G401.6 (cell line): Measurements from ENCODE around the gene AURKA.
"Not testable (repeated sequence)": the region's sequence is repeated elsewhere in the genome, so short reads cannot be mapped to it uniquely, and the experiment has no call there.

Source experiments
- FAIRE-seq: peaks from 2 replicates; lab custom pipeline; 2012; peaks lifted over from hg19 to GRCh38; lab: Jason Lieb, UNC

AURKA gene

GRCh38 chr20:56420940-56421688 is 29.1 kb upstream of the AURKA start:
- no peak for FAIRE-seq

DNA sequence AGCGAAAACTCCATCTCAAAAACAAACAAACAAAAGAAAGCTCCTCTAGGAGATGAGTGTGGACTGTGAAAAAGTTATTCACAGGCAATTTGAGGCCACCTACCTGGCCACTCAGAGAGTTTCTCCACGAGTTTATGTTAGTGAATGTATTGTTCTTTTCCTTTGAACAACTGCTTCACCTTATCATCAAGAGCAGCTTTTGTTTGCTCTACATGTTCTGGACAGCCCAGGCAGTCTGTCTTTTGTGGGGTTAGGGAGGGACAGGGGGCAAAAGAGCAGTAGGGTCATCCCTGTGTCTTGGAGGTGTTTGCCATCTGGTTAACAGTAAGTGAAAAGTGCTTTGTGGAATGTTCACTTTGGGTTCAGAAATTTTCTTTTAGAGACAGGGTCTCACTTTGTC is 28.0 kb upstream of the AURKA start:
- FAIRE-seq: no peak

DNA sequence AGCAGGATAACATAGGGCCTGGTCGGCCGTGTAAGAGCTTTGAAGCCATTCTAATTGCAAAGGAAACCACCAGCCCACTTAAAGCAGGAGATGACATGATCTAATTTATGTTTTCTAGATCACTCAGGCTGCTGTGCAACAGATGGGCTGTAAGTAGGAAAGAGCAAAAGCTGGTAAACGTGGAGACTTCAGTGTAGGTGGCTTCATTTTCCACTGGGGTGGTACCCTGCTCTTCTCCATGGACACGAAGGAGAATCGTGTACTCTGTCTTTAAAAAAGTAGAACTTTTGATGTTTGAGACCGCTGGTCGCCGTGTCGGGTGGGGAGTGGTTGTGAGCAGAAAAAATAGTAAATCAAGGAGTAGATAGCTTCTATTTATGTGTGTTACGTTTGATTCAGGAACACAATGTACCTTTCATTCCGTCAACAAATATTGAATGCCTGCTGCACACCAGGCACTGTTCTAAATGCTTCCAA is 26.4 kb upstream of the AURKA start:
- FAIRE-seq: no peak

DNA sequence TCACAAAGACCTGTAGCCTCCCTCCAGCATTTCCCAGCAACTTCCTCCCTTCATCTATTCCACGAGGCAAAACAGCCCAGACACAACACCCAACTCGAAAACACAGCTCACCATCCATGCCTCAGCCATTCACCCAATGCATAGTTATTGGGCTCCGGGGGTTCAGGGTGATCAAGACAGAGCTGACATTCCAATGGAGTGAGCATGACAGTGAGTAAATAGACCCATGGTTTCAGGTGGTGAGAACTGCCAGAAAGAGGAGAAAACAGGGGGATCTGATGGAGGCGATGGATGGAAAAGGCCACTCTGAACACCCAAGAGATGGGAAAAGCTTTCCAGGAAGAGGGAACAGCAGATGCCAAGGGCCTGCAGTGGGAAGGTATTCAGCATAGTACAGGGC is 25.9 kb upstream of the AURKA start:
- no peak for FAIRE-seq

GRCh38 chr20:56417402-56417801 is 25.4 kb upstream of the AURKA start:
- no peak for FAIRE-seq

DNA sequence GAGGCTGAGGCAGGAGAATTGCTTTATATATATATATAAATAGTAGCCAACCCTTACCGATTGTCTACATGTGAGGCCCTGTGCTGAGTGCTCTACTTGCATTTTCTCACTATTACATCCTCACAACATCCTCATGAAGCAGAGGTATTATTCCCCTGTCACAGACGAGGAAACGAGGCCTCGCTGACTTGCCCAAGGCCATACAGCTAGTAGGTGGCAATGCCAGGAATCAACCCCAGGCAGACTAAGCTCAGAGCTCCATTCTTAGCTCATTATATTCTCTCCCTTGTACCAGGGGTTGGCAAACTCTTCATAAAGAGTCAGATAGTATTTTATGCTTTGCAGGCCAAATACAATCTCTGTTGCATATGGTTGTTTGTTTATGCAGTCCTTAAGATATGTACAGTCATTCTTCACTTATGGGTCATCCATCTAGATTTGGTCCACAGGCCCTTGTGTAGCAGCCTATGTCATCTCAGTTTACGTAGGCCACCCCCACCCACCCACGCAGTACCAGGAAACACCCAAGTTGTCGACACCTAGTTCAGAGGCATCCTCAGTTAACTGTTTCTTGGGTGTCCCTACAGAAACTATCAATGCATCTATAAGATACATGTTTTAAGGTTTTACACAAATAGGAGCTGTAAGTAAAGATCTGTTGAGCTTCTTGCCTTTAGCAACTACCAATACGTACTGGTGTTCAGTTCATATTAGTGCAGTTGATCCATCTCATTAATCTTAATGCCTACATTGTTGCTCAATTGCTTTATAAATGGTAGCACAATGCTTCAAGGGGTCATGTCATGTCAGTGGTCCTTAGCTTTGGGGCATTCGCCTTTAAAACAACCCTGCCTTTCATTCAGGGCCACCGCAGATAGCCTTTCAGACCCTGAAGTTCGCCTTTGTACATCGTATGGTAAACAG is 23.1 kb upstream of the AURKA start:
- no peak for FAIRE-seq

GRCh38 chr20:56412949-56413348 is 20.9 kb upstream of the AURKA start:
- no peak for FAIRE-seq

DNA sequence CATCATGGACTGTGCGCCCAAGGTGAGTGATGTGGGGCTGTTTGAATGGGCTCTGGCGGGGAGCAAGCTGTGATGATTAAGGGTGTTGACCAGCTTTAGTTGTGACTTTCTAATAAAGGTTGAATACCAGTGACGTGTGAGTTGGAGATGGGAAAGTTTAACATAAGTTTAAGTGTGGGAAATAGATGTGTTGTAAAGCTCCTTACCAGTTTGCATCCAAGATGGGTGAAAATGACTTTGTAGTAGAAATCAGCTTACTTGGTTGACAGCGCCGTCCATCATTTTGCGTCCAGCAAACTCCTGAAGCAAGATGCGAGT is 20.4 kb upstream of the AURKA start:
- FAIRE-seq: no peak

- no peak for FAIRE-seq
Measured at GRCh38 chr20:56411759-56412472, 19.9 kb upstream of the AURKA start, which contains the start of gene CASS4. CASS4 (plus strand) TSS chr20:56412260; CDS start chr20:56412459, 199 bp downstream.

DNA sequence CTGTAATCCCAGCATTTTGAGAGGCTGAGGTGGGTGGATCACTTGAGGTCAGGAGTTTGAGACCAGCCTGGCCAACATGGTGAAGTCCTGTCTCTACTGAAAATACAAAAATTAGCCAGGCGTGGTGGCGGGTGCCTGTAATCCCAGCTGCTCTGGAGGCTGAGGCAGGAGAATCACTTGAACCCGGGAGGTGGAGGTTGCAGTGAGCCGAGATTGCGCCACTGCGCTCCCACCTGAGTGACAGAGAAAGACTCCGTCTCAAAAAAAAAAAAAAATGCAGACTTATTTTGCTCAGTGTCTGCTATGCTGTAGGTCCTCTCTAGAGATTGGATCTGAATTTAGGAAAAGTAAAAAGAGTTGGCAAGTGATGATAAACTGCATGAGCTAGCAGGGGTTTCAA is 19.3 kb upstream of the AURKA start:
- FAIRE-seq: not testable (repeated sequence)

DNA sequence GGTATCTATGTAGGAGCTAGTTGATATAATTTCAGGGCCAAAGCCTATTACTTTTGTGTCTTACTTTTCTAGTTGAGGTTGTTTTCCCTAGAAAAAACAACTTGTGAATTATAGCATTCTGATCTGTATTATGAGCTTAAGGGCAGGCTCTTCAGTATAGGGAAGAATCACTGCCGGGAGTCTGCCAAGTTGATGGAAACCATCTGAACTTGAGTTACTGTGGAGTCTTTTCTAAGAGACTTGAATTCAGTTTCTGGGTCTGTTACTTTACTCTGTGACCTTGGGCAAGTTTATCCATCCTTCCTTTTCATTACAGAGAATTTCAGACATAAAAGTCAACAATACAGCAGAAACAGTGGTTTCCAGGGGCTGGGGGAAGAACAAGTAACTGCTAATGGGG is 17.9 kb upstream of the AURKA start:
- FAIRE-seq: no peak

DNA sequence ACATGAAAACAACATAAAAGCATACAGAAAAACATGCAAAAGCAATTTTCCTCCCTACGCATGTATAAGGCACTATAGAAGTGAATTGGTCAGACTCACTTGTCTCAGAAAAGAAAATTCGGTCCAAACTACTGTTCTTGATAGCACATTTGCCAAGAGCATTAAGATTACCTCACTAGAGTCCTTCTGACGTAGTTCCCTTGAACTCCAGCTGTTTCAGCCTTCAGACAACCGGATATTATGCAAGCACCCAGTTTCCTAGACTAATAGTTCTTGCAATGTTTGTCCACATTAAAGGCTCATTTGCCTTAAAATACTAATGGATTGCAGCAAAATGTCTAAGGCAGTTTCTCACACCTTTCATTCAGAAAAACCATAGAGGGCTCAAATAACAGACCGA is 17.5 kb upstream of the AURKA start:
- no peak for FAIRE-seq

GRCh38 chr20:56406910-56407309 is 14.9 kb upstream of the AURKA start:
- no peak for FAIRE-seq

- not testable (repeated sequence) for FAIRE-seq
Measured at GRCh38 chr20:56405356-56405755, 13.3 kb upstream of the AURKA start.

DNA sequence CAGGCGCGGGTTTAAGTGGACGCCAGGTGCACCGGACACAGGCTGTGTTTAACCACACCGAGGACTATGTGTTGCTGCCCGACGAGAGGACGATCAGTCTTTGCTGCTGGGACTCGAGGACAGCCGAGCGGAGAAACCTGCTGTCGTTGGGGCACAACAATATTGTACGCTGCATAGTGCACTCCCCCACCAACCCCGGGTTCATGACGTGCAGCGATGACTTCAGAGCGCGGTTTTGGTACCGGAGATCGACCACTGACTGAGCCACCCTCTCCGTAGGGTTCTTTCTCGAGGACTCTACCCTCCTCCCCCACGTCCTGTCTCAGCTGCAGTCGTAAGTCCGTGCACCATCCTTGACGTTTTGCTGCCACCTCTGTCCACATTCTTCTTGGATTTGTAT is 11.4 kb upstream of the AURKA start:
- no peak for FAIRE-seq

GRCh38 chr20:56400001-56400640 is 8.1 kb upstream of the AURKA start:
- FAIRE-seq: peak; percentile 56

- no peak for FAIRE-seq
Measured at GRCh38 chr20:56395166-56395565, 3.2 kb upstream of the AURKA start.

GRCh38 chr20:56393653-56394052 is 1.6 kb upstream of the AURKA start:
- no peak for FAIRE-seq

- no peak for FAIRE-seq
Measured at GRCh38 chr20:56392881-56393482, 967 bp upstream of the AURKA start.

- no peak for FAIRE-seq
Measured at GRCh38 chr20:56391596-56392131, 351 bp downstream of the AURKA start.

DNA sequence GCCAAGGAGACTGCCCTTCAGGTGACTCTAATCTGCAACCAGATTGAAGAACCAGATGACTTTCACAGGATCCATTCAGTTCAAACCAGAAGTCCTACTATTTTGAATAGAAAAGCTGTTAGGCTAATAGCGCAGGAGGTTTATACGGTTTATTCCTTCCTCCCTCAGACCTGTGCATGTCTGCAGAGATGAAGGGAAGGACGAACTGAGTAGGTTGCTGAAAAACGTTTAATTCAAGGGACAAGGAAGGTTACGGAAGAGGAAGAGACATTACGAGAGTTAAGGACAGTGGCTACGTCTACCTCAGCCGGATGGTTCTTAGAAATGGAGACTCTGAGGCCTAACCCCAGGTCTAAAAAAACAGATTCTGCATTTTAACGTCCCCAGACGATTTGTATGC is 978 bp downstream of the AURKA start:
- FAIRE-seq: no peak

GRCh38 chr20:56390396-56390795 is 1.6 kb downstream of the AURKA start:
- FAIRE-seq: not testable (repeated sequence)
